ENCODE results near the gene INAFM2.

INAFM2 gene

GRCh38 chr15:40346579-40347558 is 23.4 kb downstream of the INAFM2 start:
- Histone ChIP-seq H3K36me3 (ENCODE audit: insufficient read depth) (no peaks in the 10 kb centered on the region), H3K27ac (no peak overlapping the region), H3K4me1 (ENCODE audit: low read depth, poor library complexity, severe bottlenecking) (no peaks in the 10 kb centered on the region), H3K4me2 (no peak overlapping the region), H2AFZ (ENCODE audit: low read depth) (no peak overlapping the region), H3K9ac (no peak overlapping the region), H4K20me1 (ENCODE audit: insufficient read depth) (no peaks in the 10 kb centered on the region), H3K4me3 (IDR thresholded peaks at IDR 0.05; ENCODE audit: insufficient read depth, low read depth, low read length) (no peak overlapping the region), H3K27me3 (ENCODE audit: insufficient read depth, low read depth) (no peaks in the 10 kb centered on the region), H3K79me2 (ENCODE audit: insufficient read depth, low read depth) (no peaks in the 10 kb centered on the region)
- no peak for TF ChIP-seq CTCF (conservative IDR thresholded peaks at IDR 0.05; ENCODE audit: low read depth, low read length)

GRCh38 chr15:40347559-40348473 is 24.3 kb downstream of the INAFM2 start:
- TF ChIP-seq CTCF (conservative IDR thresholded peaks at IDR 0.05; ENCODE audit: low read depth, low read length), result no peak
- Histone ChIP-seq H3K9ac (no peak overlapping the region), H3K4me3 (IDR thresholded peaks at IDR 0.05; ENCODE audit: insufficient read depth, low read depth, low read length) (no peak overlapping the region), H3K79me2 (ENCODE audit: insufficient read depth, low read depth) (no peaks in the 10 kb centered on the region), H3K4me1 (ENCODE audit: low read depth, poor library complexity, severe bottlenecking) (no peaks in the 10 kb centered on the region), H3K4me2 (no peak overlapping the region), H3K27ac (no peak overlapping the region), H3K36me3 (ENCODE audit: insufficient read depth) (no peaks in the 10 kb centered on the region), H4K20me1 (ENCODE audit: insufficient read depth) (no peaks in the 10 kb centered on the region), H3K27me3 (ENCODE audit: insufficient read depth, low read depth) (no peaks in the 10 kb centered on the region), H2AFZ (ENCODE audit: low read depth) (no peak overlapping the region)

GRCh38 chr15:40348474-40348870 is 25.0 kb downstream of the INAFM2 start:
- Histone ChIP-seq H3K4me2 (no peak overlapping the region), H3K9ac (no peak overlapping the region), H3K27me3 (ENCODE audit: insufficient read depth, low read depth) (no peaks in the 10 kb centered on the region), H3K27ac (no peak overlapping the region), H3K4me3 (IDR thresholded peaks at IDR 0.05; ENCODE audit: insufficient read depth, low read depth, low read length) (no peak overlapping the region), H3K36me3 (ENCODE audit: insufficient read depth) (no peaks in the 10 kb centered on the region), H3K79me2 (ENCODE audit: insufficient read depth, low read depth) (no peaks in the 10 kb centered on the region), H3K4me1 (ENCODE audit: low read depth, poor library complexity, severe bottlenecking) (no peaks in the 10 kb centered on the region), H4K20me1 (ENCODE audit: insufficient read depth) (no peaks in the 10 kb centered on the region), H2AFZ (ENCODE audit: low read depth) (no peak overlapping the region)
- TF ChIP-seq CTCF (conservative IDR thresholded peaks at IDR 0.05; ENCODE audit: low read depth, low read length), result no peak

- Histone ChIP-seq H4K20me1 (ENCODE audit: insufficient read depth) (no peaks in the 10 kb centered on the region), H3K79me2 (ENCODE audit: insufficient read depth, low read depth) (no peaks in the 10 kb centered on the region), H3K4me1 (ENCODE audit: low read depth, poor library complexity, severe bottlenecking) (no peaks in the 10 kb centered on the region), H3K27me3 (ENCODE audit: insufficient read depth, low read depth) (0 out of 2 replicates have a peak, but pooled peaks cover 2% of the 10 kb centered on the region), H3K4me2 (no peak overlapping the region), H3K27ac (no peak overlapping the region), H3K36me3 (ENCODE audit: insufficient read depth) (no peaks in the 10 kb centered on the region), H3K4me3 (IDR thresholded peaks at IDR 0.05; ENCODE audit: insufficient read depth, low read depth, low read length) (no peak overlapping the region), H2AFZ (ENCODE audit: low read depth) (no peak overlapping the region), H3K9ac (no peak overlapping the region)
- no peak for TF ChIP-seq CTCF (conservative IDR thresholded peaks at IDR 0.05; ENCODE audit: low read depth, low read length)
These were observed 25.7 kb downstream of the INAFM2 start for GRCh38 chr15:40349163-40349562.
